ENCODE measurements around the gene TBC1D9.

TBC1D9 gene

DNA sequence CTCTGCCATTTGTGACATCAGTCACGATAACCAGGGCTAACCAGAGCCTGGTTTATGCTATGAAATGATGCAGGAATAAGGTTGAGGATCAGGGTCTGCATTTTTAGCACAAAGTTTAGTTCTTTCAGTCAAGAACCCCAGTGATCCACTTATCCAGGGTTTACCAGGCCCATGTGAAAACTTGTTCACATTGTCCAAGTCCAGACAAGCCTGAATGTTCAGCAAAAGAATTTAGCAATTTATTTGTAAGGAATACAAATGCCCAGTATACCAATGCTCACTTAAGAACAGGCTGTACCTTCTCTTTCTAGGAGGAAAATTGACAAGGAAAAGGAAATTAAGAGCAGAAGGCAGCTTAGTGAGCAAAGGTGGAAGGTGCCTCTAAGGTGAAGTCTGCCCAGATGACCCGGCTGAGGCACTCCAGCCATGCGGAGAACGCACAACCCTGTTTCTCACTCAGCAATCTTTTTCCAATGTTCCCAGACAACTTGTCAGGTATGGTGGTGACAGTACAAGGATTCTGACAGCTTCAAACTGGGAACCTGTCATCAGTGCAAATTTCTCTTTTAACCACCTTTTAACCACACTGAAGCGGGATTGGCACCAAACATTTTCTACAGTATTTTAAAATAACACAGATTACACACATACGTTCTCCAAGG, 54.0 kb downstream of the TBC1D9 start:
- Histone ChIP-seq H2AFZ (ENCODE audit: low read length) (no peak overlapping the region), H3F3A (ENCODE audit: low read depth) (no peaks in the 10 kb centered on the region), H3K4me3 (ENCODE audit: low read length, poor library complexity, severe bottlenecking) (no peak overlapping the region), H3K79me2 (ENCODE audit: insufficient read depth, low read length) (no peaks in the 10 kb centered on the region), H3K27me3 (ENCODE audit: insufficient read depth, low read length, poor library complexity, severe bottlenecking) (no peaks in the 10 kb centered on the region), H3K4me2 (ENCODE audit: low read depth, low read length, poor library complexity, severe bottlenecking) (no peak overlapping the region), H4K20me1 (ENCODE audit: insufficient read depth, low read length, poor library complexity, severe bottlenecking) (no peaks in the 10 kb centered on the region), H3K9me2 (replicated peaks; ENCODE audit: low read depth, low read length) (no peaks in the 10 kb centered on the region), H3K9ac (ENCODE audit: low read depth, low read length, poor library complexity, severe bottlenecking) (no peak overlapping the region), H3K4me1 (ENCODE audit: insufficient read depth, low read length, poor library complexity, severe bottlenecking) (no peaks in the 10 kb centered on the region), H3K9me3 (ENCODE audit: insufficient read depth, low read depth, low read length) (no peaks in the 10 kb centered on the region), H3K36me3 (ENCODE audit: insufficient read depth, low read length) (peaks cover 8% of the 10 kb centered on the region; the same call in 1 of the 2 replicates)
- no peak for TF ChIP-seq EZH2phosphoT487 (IDR thresholded peaks at IDR 0.05; ENCODE audit: borderline replicate concordance)
- TF ChIP-seq, protein P1, sequence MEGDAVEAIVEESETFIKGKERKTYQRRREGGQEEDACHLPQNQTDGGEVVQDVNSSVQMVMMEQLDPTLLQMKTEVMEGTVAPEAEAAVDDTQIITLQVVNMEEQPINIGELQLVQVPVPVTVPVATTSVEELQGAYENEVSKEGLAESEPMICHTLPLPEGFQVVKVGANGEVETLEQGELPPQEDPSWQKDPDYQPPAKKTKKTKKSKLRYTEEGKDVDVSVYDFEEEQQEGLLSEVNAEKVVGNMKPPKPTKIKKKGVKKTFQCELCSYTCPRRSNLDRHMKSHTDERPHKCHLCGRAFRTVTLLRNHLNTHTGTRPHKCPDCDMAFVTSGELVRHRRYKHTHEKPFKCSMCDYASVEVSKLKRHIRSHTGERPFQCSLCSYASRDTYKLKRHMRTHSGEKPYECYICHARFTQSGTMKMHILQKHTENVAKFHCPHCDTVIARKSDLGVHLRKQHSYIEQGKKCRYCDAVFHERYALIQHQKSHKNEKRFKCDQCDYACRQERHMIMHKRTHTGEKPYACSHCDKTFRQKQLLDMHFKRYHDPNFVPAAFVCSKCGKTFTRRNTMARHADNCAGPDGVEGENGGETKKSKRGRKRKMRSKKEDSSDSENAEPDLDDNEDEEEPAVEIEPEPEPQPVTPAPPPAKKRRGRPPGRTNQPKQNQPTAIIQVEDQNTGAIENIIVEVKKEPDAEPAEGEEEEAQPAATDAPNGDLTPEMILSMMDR (conservative IDR thresholded peaks at IDR 0.05; ENCODE audit: low read length): no peak

DNA sequence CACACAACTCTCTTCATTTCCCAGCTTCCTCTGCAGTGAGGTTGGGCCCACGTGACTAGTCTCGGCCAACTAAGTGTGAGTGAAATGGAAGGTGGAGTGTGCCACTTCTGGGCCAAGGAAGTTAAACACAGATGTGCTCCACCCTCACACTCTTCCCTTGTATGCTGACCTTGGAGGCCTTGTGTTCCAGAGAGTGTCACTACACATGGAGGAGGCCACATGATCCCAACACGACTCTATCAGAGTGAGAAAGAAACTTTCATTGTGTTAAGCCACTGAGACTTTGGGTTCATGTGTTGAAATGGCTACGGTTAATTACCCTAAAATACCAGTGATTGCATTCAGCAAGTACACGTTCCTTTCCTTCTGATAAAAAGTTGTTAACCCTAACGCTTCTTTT, 55.1 kb downstream of the TBC1D9 start:
- H4K20me1 ChIP-seq (ENCODE audit: insufficient read depth, low read length, poor library complexity, severe bottlenecking): no peaks in the 10 kb centered on the region
- TF ChIP-seq, protein P1 (conservative IDR thresholded peaks at IDR 0.05; ENCODE audit: low read length): no peak
- TF ChIP-seq EZH2phosphoT487 (IDR thresholded peaks at IDR 0.05; ENCODE audit: borderline replicate concordance): no peak
- H3K79me2 ChIP-seq (ENCODE audit: insufficient read depth, low read length): no peaks in the 10 kb centered on the region
- H3K4me3 ChIP-seq (ENCODE audit: low read length, poor library complexity, severe bottlenecking): no peak overlapping the region
- no peaks in the 10 kb centered on the region for H3K9me2 ChIP-seq (replicated peaks; ENCODE audit: low read depth, low read length)
- no peak overlapping the region for H3K4me2 ChIP-seq (ENCODE audit: low read depth, low read length, poor library complexity, severe bottlenecking)
- peaks cover 8% of the 10 kb centered on the region; the same call in 1 of the 2 replicates for H3K36me3 ChIP-seq (ENCODE audit: insufficient read depth, low read length)
- H3F3A ChIP-seq (ENCODE audit: low read depth): no peaks in the 10 kb centered on the region
- H3K4me1 ChIP-seq (ENCODE audit: insufficient read depth, low read length, poor library complexity, severe bottlenecking): no peaks in the 10 kb centered on the region
- H3K9me3 ChIP-seq (ENCODE audit: insufficient read depth, low read depth, low read length): no peaks in the 10 kb centered on the region
- no peak overlapping the region for H2AFZ ChIP-seq (ENCODE audit: low read length)
- no peaks in the 10 kb centered on the region for H3K27me3 ChIP-seq (ENCODE audit: insufficient read depth, low read length, poor library complexity, severe bottlenecking)
- H3K9ac ChIP-seq (ENCODE audit: low read depth, low read length, poor library complexity, severe bottlenecking): no peak overlapping the region

DNA sequence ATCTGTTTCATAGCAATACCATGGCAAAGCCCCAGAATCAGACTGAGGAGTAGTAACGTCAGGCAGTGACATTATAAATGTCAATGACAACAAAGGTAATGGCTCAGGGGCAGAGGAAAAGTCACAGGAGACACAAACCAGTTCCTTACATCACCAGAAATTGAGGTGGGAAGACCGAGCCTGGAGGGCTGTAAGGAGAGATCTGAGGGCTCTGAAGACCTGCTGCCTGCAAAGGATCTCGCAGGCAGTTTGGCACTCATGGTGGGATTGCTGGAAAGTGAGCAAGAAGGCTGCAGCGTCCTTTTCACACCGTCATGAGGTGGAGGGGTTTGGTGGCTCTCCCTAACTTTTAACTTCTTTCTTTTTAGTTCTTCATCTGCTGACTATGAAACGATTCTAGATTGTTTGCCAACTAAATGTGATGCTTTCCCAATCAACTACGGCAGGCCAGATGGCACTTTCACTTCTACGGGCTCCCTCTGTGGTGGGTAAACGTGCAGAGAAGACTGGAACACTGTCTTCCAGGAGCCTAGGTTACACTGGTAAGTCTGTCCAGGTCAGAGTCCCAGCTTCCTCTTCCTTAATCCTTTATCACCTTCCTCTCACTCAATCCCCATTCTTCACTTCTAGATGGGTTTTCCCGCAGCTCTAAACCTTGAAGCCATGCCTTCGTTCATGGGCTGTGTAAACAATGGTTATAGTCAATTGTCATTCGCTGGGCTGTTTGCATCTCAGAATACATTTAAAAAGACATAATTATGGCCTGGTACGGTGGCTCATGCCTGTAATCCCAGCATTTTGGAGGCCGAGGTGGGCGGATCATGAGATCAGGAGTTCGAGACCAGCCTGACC, 58.2 kb downstream of the TBC1D9 start:
- TF ChIP-seq, protein P1 (conservative IDR thresholded peaks at IDR 0.05; ENCODE audit: low read length): no peak
- TF ChIP-seq EZH2phosphoT487 (IDR thresholded peaks at IDR 0.05; ENCODE audit: borderline replicate concordance): no peak
- no peaks in the 10 kb centered on the region for H3K9me3 ChIP-seq (ENCODE audit: insufficient read depth, low read depth, low read length)
- no peaks in the 10 kb centered on the region for H3K4me1 ChIP-seq (ENCODE audit: insufficient read depth, low read length, poor library complexity, severe bottlenecking)
- H4K20me1 ChIP-seq (ENCODE audit: insufficient read depth, low read length, poor library complexity, severe bottlenecking): no peaks in the 10 kb centered on the region
- H3F3A ChIP-seq (ENCODE audit: low read depth): no peaks in the 10 kb centered on the region
- no peak overlapping the region for H3K4me3 ChIP-seq (ENCODE audit: low read length, poor library complexity, severe bottlenecking)
- H2AFZ ChIP-seq (ENCODE audit: low read length): no peak overlapping the region
- H3K79me2 ChIP-seq (ENCODE audit: insufficient read depth, low read length): no peaks in the 10 kb centered on the region
- no peaks in the 10 kb centered on the region for H3K9me2 ChIP-seq (replicated peaks; ENCODE audit: low read depth, low read length)
- H3K4me2 ChIP-seq (ENCODE audit: low read depth, low read length, poor library complexity, severe bottlenecking): no peak overlapping the region
- H3K9ac ChIP-seq (ENCODE audit: low read depth, low read length, poor library complexity, severe bottlenecking): no peak overlapping the region
- peaks cover 8% of the 10 kb centered on the region; the same call in 1 of the 2 replicates for H3K36me3 ChIP-seq (ENCODE audit: insufficient read depth, low read length)
- H3K27me3 ChIP-seq (ENCODE audit: insufficient read depth, low read length, poor library complexity, severe bottlenecking): no peaks in the 10 kb centered on the region

Measured in Loucy (cell line).